ENCODE measurements around the gene BANF2. TPM values are rescaled to one million over a fixed set of nuclear protein-coding genes. Genes with fewer than 3 reads are reported as not detected.

BANF2 gene
- polyA plus RNA-seq, 1 donor from 2014 or later: not detected

DNA sequence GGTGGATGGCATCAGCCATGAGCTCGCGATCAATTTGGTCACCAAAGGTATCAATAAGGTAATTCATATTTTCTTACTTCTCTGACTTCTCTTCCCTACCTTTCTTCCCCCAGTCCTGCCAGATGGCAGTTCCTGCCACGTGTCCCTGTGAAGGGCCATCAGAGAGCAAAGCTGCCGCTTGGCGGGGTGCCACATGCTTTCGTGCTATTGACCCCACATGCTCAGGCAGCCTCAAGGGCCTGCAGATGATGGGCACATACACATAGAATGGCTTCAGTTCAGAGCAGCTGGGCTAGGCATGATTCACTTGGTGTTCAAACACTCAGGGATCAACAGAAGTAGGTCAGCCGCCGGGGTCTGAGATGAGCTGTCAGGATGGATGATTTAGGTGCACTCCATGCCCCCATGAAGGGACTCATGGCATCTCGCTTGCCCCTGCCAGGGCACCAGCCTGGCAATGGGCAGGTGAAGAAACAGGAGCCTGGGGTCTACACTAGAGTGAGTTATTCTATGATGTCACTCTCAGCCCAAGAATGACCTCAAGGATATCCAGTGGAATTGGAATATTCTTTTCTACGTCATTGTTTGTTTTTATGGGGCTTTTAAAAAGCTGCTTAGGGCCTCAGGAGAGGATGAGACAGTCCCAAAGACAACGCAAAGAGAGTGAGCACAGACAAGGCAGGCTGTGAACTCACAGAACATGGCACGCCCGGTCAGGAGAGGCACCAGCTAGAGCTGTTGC lies 25.5 kb downstream of the BANF2 start:
- Histone ChIP-seq H3F3A (ENCODE audit: insufficient read depth, low read length, poor library complexity, severe bottlenecking) (no peaks in the 10 kb centered on the region), H3K36me3 (ENCODE audit: insufficient read depth, low read length) (no peaks in the 10 kb centered on the region), H4K20me1 (ENCODE audit: insufficient read depth) (no peaks in the 10 kb centered on the region), H3K9me2 (ENCODE audit: insufficient read depth, low read length) (no peaks in the 10 kb centered on the region), H3K27me3 (ENCODE audit: insufficient read depth, low read depth, low read length) (no peaks in the 10 kb centered on the region), H3K9me3 (ENCODE audit: low read length) (no peaks in the 10 kb centered on the region), H3K79me2 (replicated peaks; ENCODE audit: insufficient read depth, low read length) (no peaks in the 10 kb centered on the region), H3K27ac (ENCODE audit: low read length) (no peak overlapping the region), H3K4me3 (ENCODE audit: low read length) (no peak overlapping the region), H2AFZ (ENCODE audit: low read depth, low read length) (no peak overlapping the region), H3K4me2 (ENCODE audit: low read length) (no peak overlapping the region), H3K9ac (ENCODE audit: low read length) (no peak overlapping the region)
- TF ChIP-seq EZH2 (IDR thresholded peaks at IDR 0.05; ENCODE audit: borderline replicate concordance, insufficient read depth, low read length, poor library complexity, severe bottlenecking): no peak
- TF ChIP-seq EP300 (conservative IDR thresholded peaks at IDR 0.05; ENCODE audit: poor library complexity, severe bottlenecking): no peak
- TF ChIP-seq RAD21 (conservative IDR thresholded peaks at IDR 0.05): no peak
- TF ChIP-seq, protein P1, sequence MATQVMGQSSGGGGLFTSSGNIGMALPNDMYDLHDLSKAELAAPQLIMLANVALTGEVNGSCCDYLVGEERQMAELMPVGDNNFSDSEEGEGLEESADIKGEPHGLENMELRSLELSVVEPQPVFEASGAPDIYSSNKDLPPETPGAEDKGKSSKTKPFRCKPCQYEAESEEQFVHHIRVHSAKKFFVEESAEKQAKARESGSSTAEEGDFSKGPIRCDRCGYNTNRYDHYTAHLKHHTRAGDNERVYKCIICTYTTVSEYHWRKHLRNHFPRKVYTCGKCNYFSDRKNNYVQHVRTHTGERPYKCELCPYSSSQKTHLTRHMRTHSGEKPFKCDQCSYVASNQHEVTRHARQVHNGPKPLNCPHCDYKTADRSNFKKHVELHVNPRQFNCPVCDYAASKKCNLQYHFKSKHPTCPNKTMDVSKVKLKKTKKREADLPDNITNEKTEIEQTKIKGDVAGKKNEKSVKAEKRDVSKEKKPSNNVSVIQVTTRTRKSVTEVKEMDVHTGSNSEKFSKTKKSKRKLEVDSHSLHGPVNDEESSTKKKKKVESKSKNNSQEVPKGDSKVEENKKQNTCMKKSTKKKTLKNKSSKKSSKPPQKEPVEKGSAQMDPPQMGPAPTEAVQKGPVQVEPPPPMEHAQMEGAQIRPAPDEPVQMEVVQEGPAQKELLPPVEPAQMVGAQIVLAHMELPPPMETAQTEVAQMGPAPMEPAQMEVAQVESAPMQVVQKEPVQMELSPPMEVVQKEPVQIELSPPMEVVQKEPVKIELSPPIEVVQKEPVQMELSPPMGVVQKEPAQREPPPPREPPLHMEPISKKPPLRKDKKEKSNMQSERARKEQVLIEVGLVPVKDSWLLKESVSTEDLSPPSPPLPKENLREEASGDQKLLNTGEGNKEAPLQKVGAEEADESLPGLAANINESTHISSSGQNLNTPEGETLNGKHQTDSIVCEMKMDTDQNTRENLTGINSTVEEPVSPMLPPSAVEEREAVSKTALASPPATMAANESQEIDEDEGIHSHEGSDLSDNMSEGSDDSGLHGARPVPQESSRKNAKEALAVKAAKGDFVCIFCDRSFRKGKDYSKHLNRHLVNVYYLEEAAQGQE (IDR thresholded peaks at IDR 0.05; ENCODE audit: borderline replicate concordance): no peak
- TF ChIP-seq TAF1 (IDR thresholded peaks at IDR 0.05; ENCODE audit: low read depth): no peak
- TF ChIP-seq MXI1 (conservative IDR thresholded peaks at IDR 0.05; ENCODE audit: poor library complexity, severe bottlenecking): no peak
- TF ChIP-seq POLR2AphosphoS5 (IDR thresholded peaks at IDR 0.05): no peak
- TF ChIP-seq, protein P2, sequence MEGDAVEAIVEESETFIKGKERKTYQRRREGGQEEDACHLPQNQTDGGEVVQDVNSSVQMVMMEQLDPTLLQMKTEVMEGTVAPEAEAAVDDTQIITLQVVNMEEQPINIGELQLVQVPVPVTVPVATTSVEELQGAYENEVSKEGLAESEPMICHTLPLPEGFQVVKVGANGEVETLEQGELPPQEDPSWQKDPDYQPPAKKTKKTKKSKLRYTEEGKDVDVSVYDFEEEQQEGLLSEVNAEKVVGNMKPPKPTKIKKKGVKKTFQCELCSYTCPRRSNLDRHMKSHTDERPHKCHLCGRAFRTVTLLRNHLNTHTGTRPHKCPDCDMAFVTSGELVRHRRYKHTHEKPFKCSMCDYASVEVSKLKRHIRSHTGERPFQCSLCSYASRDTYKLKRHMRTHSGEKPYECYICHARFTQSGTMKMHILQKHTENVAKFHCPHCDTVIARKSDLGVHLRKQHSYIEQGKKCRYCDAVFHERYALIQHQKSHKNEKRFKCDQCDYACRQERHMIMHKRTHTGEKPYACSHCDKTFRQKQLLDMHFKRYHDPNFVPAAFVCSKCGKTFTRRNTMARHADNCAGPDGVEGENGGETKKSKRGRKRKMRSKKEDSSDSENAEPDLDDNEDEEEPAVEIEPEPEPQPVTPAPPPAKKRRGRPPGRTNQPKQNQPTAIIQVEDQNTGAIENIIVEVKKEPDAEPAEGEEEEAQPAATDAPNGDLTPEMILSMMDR (IDR thresholded peaks at IDR 0.05; ENCODE audit: poor library complexity, severe bottlenecking): no peak

DNA sequence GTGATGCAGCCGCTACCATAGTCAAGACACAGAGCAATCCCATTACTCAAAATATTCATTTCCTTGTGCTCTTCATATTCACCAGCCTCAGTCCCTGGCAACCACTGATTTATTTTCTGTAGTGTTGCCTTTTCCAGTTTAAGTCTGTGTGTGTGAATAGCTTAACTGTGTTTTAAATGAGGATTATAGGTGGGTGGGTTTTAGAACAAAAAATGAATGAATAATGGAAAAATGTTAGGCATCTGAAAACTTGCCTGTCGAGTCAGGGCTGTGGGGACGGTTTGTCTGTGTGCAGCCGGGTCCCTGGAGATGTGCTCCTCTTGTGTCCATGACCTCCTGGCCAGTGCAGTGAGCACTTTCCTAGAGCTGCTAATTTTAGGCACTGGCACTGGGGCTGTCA lies 27.1 kb downstream of the BANF2 start:
- H4K20me1 ChIP-seq (ENCODE audit: insufficient read depth): no peaks in the 10 kb centered on the region
- H3K27me3 ChIP-seq (ENCODE audit: insufficient read depth, low read depth, low read length): no peaks in the 10 kb centered on the region
- H3K4me2 ChIP-seq (ENCODE audit: low read length): no peak overlapping the region
- no peak overlapping the region for H3K27ac ChIP-seq (ENCODE audit: low read length)
- H3K9me2 ChIP-seq (ENCODE audit: insufficient read depth, low read length): no peaks in the 10 kb centered on the region
- H3K9ac ChIP-seq (ENCODE audit: low read length): no peak overlapping the region
- no peaks in the 10 kb centered on the region for H3K9me3 ChIP-seq (ENCODE audit: low read length)
- TF ChIP-seq EP300 (conservative IDR thresholded peaks at IDR 0.05; ENCODE audit: poor library complexity, severe bottlenecking) (no peak), TAF1 (IDR thresholded peaks at IDR 0.05; ENCODE audit: low read depth) (no peak), SMC3 (conservative IDR thresholded peaks at IDR 0.05; ENCODE audit: poor library complexity) (no peak), RAD21 (conservative IDR thresholded peaks at IDR 0.05) (no peak), MXI1 (conservative IDR thresholded peaks at IDR 0.05; ENCODE audit: poor library complexity, severe bottlenecking) (no peak), POLR2AphosphoS5 (IDR thresholded peaks at IDR 0.05) (no peak), EZH2 (IDR thresholded peaks at IDR 0.05; ENCODE audit: borderline replicate concordance, insufficient read depth, low read length, poor library complexity, severe bottlenecking) (no peak)
- TF ChIP-seq, protein P2 (IDR thresholded peaks at IDR 0.05; ENCODE audit: poor library complexity, severe bottlenecking): no peak
- TF ChIP-seq, protein P1 (IDR thresholded peaks at IDR 0.05; ENCODE audit: borderline replicate concordance): no peak
- no peaks in the 10 kb centered on the region for H3K79me2 ChIP-seq (replicated peaks; ENCODE audit: insufficient read depth, low read length)
- H2AFZ ChIP-seq (ENCODE audit: low read depth, low read length): no peak overlapping the region
- no peak overlapping the region for H3K4me3 ChIP-seq (ENCODE audit: low read length)
- no peaks in the 10 kb centered on the region for H3F3A ChIP-seq (ENCODE audit: insufficient read depth, low read length, poor library complexity, severe bottlenecking)
- no peaks in the 10 kb centered on the region for H3K36me3 ChIP-seq (ENCODE audit: insufficient read depth, low read length)

All from neural cell (in vitro differentiated cells).